GM23338 (cell line): ENCODE measurements around the gene SUPT3H.

ENCODE experiments used
- CREB1 ChIP-seq: fragments of 250-450 bp; sonication (Bioruptor Pico); IDR thresholded peaks from 2 replicates; pipeline ENCODE4 v1.5.0; 2020; ENCODE audit warnings: low read depth, mild to moderate bottlenecking, moderate library complexity
- ETS1 ChIP-seq: IDR thresholded peaks from 2 replicates; pipeline ENCODE4 v1.6.1; 2016; ENCODE audit warnings: antibody characterized with exemption
- EZH2 ChIP-seq: fragments of 200-600 bp; sonication (generic); IDR thresholded peaks from one replicate; pipeline ENCODE4 v1.8.0; 2017; ENCODE audit warnings: antibody characterized with exemption, mild to moderate bottlenecking, low read depth; ENCODE audit not compliant: unreplicated experiment
- EZH2phosphoT487 ChIP-seq: fragments of 200-600 bp; sonication (generic); IDR thresholded peaks from one replicate; pipeline ENCODE4 v1.8.1; 2018; ENCODE audit warnings: antibody characterized with exemption; ENCODE audit not compliant: unreplicated experiment
- JUNB ChIP-seq: IDR thresholded peaks from one replicate; pipeline ENCODE4 v1.6.1; 2016; ENCODE audit warnings: antibody characterized with exemption; ENCODE audit not compliant: unreplicated experiment
- NANOG ChIP-seq: IDR thresholded peaks from 2 replicates; pipeline ENCODE4 v1.6.1; 2016; ENCODE audit warnings: antibody characterized with exemption, borderline replicate concordance
- POLR2AphosphoS5 ChIP-seq: IDR thresholded peaks from 2 replicates; pipeline ENCODE4 v1.6.1; 2016; ENCODE audit warnings: antibody characterized with exemption, low read depth
- REST ChIP-seq: IDR thresholded peaks from one replicate; pipeline ENCODE4 v1.6.1; 2018; ENCODE audit warnings: antibody characterized with exemption; ENCODE audit not compliant: unreplicated experiment
- STAT1 ChIP-seq: IDR thresholded peaks from one replicate; pipeline ENCODE4 v1.6.1; 2016; ENCODE audit warnings: antibody characterized with exemption; ENCODE audit not compliant: unreplicated experiment
- ZNF114 ChIP-seq: fragments of 250-450 bp; sonication (Bioruptor Pico); IDR thresholded peaks from 2 replicates; pipeline ENCODE4 v1.5.0; 2020; ENCODE audit warnings: mild to moderate bottlenecking, moderate library complexity
- TF ChIP-seq, protein P1 (sequence below), 2 experiments: fragments of 200-600 bp in 1 of 2; sonication (generic) in 1 of 2; conservative IDR thresholded peaks; 2 replicates each; pipeline versions ENCODE4 v1.5.1 to v1.6.1; 2016 to 2017; ENCODE audit warnings: antibody characterized with exemption in 2 of 2, low read depth in 2 of 2, mild to moderate bottlenecking in 2 of 2, moderate library complexity in 1 of 2

DNA sequence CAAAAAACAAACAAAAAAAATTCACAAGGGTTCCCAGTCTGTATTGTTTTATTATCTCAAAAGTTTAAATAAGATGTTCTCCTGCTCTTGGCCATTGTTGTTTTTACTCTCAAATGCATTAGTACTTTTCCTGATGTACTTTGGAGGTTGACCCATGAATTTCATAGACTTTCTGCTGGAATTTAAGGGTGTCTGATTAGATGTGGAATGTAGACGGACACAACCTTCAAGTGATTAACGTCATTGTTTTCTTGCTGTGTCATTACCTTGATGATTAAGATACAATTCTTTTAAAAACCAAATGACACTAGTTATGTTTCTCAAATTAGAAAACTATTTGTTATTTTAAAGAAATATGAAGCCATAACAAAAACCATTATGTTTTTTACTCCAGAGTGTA, 471.0 kb downstream of the SUPT3H start:
- TF ChIP-seq EZH2 (no peak), JUNB (no peak), POLR2AphosphoS5 (no peak), REST (no peak), CREB1 (CRISPR knock-in tag) (no peak), EZH2phosphoT487 (no peak), STAT1 (no peak), ETS1 (no peak), NANOG (no peak), ZNF114 (CRISPR knock-in tag) (no peak)
- TF ChIP-seq, protein P1, sequence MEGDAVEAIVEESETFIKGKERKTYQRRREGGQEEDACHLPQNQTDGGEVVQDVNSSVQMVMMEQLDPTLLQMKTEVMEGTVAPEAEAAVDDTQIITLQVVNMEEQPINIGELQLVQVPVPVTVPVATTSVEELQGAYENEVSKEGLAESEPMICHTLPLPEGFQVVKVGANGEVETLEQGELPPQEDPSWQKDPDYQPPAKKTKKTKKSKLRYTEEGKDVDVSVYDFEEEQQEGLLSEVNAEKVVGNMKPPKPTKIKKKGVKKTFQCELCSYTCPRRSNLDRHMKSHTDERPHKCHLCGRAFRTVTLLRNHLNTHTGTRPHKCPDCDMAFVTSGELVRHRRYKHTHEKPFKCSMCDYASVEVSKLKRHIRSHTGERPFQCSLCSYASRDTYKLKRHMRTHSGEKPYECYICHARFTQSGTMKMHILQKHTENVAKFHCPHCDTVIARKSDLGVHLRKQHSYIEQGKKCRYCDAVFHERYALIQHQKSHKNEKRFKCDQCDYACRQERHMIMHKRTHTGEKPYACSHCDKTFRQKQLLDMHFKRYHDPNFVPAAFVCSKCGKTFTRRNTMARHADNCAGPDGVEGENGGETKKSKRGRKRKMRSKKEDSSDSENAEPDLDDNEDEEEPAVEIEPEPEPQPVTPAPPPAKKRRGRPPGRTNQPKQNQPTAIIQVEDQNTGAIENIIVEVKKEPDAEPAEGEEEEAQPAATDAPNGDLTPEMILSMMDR (conservative IDR thresholded peaks at IDR 0.05; ENCODE audit: low read depth in 2 of 2): no peak
